Activated CD8-positive, alpha-beta memory T cell treated with anti-CD3 and anti-CD28 coated beads for 1 hour (primary cell): Measurements from ENCODE around the gene PRSS3.
"Not testable (repeated sequence)": the region's sequence is repeated elsewhere in the genome, so short reads cannot be mapped to it uniquely, and the experiment has no call there.

Experiments
- DNase-seq, 2 donors: peaks; one replicate each; pipeline ENCODE4 v3.0.0-alpha.2; 2020; ENCODE audit warnings: low read depth in 1 of 2; ENCODE audit errors: extremely low read depth in 1 of 2

Gene PRSS3

DNA sequence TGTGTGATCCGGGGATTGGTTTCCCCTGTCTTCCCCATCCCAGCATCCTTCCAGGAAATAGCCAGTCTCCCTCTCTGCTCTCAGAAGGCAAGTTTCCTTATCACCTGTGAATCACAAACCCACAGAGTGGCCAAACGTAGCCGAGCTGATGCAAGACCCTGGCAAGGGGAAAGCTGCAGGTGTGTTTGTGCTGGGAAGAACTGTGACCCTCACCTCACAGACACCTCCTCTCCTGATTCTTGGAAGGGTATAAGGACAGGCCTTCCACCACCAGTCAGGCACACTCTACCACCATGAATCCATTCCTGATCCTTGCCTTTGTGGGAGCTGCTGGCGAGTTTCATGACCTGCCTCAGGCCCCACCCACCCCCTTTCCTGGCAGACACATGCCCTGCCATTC, at the start of gene PRSS3:
Gene PRSS3, plus strand, starts transcription at position 281 of the 400 bp plus-strand sequence. Its CDS starts 13 bp downstream, at position 294.
- no peak for DNase-seq

GRCh38 chr9:33748633-33749304, 46.6 kb upstream of the PRSS3 start:
- DNase-seq: peak in 1 of 2 donors; percentile 22

GRCh38 chr9:33749305-33749654, 46.1 kb upstream of the PRSS3 start:
- DNase-seq: not testable (repeated sequence)

DNA sequence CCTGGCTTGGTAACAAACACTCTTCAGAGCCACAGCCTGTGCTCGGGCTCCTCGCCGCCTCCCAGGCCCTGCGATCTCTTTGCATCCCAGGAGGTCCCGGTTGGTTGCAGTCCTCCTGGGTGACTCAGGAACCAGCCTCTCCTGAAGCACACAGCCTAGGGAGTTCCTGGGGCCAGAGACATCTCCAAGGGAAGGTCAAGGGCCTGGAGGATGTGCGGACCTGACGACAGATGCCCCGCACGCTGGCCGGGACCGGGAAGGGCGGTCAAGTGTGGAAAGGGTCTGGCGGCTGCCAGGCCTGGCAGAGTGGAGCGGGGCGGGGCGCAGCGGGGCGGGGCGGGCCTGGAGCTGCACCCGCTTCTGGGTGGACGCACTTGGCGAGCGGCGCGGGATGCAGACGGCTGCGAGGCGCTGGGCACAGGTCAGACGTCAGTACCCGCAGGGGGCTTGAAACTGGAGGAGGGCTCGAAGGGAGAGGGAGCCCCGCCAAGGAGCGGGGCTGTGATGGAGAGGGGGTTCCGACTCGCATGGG, 45.0 kb upstream of the PRSS3 start:
- no peak for DNase-seq

DNA sequence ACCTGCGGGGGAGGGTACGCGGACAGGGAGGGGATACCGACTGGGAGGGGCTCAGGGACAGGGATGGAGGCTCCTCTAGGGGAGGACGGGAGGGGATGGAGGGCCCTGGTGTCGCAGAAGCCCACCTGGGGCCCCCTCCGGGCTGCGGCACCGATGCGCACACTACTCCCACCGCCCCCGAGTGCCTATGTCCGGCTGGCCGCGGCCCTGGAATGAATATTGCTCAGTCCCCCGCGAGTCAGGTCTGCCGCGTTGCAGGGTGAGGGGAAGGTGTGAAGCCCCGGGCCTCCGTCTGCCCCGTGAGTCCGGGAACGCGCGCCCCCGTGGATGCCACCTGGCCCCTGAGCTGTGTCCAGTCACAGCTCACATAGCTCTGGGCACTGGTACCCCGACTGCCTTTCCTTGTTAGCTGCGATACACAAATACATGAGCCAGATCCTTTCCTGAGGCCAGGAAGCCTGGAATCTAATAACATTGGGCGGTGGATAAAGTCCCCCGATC, 44.5 kb upstream of the PRSS3 start:
- DNase-seq: no peak

- no peak for DNase-seq
Observed at GRCh38 chr9:33751536-33752129, 43.7 kb upstream of the PRSS3 start.

GRCh38 chr9:33752130-33752637, 43.2 kb upstream of the PRSS3 start:
- no peak for DNase-seq

- not testable (repeated sequence) for DNase-seq
Observed at GRCh38 chr9:33752789-33753188, 42.6 kb upstream of the PRSS3 start.

DNA sequence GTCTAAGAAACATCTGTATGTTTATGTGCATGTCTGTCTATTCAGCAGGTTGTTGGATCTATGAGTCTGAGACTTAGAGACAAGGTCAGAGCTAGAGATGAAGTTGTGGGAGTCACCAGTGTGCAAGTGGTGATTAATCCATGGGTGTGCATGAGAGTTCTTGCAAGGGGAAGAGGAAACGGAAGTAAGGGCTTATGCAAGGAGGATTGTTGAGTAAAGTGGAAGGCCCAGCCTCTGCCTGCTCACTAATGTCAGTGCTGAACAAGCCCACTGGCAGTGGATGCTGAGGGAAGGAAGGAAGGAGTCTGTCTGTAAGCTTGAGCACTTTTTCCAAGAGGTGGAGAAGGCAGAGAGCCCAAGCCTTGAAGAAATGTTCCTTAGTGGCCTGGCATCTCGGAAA, 35.7 kb upstream of the PRSS3 start:
- not testable (repeated sequence) for DNase-seq

- DNase-seq: no peak
Observed at GRCh38 chr9:33762343-33762742, 33.0 kb upstream of the PRSS3 start.

DNA sequence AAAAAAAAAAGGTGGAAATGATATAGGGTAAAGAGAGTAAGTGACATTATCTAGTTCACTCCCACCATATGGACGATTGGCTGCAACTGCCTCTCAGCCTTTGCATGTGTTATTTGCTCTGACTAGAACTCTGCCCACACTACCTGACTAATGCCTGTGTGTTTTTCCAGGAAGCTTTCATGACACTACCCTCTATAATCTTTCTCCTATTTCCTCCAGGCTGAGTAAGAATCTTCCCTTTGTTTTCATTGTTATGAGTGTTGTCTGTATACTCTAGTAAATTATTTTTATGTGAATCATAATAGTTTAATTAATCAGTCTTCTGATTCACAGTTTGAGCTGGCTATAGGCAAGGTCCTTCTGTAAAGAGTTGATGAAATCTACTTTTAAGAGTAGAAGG, 31.7 kb upstream of the PRSS3 start:
- DNase-seq: not testable (repeated sequence)

DNA sequence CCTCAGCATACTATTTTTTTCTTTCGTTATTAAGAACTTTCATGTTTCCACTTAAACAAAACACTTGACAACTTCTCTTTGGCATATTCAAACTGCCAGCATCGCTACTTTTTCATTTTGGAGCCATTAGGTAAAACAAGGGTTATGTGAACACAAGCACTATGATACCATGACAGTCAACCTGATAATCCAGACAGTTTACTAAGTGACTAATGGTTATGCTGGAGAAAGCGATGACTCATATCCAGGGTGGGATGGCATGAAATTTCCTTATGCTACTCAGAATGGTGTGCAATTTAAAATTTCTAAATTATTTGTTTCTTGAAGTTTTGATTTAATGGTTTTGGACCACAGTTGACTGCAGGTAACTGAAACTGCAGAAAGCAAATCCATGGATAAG, 29.9 kb upstream of the PRSS3 start:
- no peak for DNase-seq

DNA sequence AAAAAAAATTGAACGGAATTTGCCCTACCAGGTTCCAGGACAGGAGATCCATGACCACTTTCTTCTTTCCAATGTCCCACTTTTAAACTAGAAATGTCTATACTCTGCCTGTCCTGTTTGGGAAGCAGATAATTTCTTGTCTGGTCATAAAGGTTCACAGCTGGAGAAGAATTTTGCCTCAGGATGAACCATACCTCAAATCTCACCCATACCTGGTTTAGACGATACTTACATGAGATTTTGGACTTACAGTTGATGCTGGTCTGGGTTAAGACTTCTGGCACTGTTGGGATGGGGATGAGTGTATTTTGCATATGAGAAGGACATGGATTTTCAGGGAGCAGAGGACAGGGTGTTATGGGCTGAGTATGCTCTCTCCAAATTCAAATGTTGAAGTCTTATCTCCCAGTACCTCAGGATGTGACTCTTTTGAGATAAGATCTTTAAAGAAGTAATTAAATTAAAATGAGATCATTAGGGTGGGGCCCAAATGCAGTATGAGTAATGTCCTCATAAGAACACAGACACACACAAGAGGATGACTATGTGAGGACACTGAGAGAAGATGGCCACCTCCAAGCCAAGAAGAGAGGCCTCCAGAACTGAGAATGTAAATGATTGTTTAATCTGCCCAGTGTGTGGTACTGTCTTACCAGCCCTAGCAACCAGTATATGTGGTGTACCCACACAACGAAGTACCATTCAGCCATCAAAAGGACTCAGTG, 25.0 kb upstream of the PRSS3 start:
- DNase-seq: not testable (repeated sequence)

GRCh38 chr9:33773135-33773534, 22.2 kb upstream of the PRSS3 start:
- DNase-seq: not testable (repeated sequence)

GRCh38 chr9:33774074-33774659, 21.2 kb upstream of the PRSS3 start:
- not testable (repeated sequence) for DNase-seq

GRCh38 chr9:33776578-33776977, 18.8 kb upstream of the PRSS3 start:
- DNase-seq: no peak

GRCh38 chr9:33778700-33779351, 16.5 kb upstream of the PRSS3 start:
- DNase-seq: peak in 1 of 2 donors; percentile 2

DNA sequence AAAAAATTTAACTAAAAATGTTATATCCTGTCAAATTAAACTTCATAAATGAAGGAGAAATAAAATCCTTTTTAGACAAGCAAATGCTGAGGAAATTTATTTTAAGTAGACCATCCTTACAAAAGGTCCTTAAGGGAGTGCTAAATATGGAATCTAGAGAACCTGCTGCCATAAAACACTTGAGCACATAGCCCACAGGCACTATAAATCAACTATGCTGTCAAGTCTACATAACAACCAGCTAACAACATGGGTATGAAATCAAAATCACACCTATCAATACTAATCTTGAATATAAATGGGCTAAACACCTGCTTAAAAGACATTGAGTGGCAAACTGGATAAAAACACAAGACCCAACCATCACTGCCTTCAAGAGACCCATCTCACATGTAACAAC, 15.1 kb upstream of the PRSS3 start:
- no peak for DNase-seq

DNA sequence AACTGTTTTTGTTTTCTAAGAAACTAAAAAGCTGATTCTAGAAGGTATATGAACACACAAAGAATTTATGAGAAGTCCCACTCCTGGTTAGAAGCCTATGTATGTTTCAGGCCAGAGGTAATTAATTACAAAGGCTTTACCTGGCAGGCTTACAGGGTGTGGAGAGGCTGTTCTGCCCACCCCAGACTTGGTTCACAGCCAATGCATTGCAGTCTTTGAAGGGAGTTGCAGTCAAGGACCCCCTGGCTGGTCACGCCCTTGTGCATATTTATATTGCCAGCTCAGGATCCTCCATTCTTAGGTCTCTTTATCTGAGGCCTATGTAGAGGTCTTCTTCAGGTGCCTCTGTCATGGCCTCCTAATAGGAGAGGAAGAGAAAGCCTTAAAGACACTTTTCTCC, 13.6 kb upstream of the PRSS3 start:
- DNase-seq: no peak

DNA sequence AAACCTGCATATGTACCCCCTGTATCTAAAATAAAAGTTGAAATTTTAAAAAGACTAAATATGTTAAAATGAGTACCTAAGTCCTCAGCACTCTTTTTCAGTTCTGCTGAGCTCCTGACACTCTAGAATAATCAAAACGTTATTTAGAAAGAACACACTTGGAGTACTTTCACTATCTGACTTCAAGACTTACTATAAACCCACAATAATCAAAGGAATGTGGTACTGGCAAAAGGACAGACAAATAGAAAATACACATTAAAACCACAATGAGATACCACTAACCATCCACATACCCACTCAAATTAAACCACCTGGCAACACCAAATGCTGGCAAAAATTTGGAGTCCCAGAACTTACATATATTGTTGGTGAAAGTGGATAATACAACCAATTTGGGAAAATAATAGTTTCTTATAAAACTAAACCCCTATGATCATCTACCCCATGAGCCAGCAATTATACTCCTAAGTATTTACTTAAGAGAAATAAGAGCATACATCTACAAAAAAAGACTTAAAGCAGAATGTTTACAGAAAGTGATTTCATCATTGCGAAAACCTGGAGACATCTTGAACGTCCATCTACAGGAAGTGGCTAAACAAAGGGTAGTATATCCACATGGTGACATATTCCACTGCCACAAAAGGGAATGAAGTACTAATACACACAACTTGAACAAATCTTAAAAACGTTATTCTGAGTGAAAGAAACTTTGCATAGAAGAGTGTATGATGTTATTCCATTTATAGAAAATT, 12.8 kb upstream of the PRSS3 start:
- no peak for DNase-seq
